HL-60 (cell line): ENCODE measurements around the gene CLRN3.

ENCODE experiments used
- CTCF ChIP-seq: IDR thresholded peaks from one replicate; pipeline ENCODE4 v1.5.1; 2011; ENCODE audit warnings: low read length, control low read depth, inconsistent platforms; ENCODE audit not compliant: insufficient read depth
- GABPA ChIP-seq: IDR thresholded peaks from 2 replicates; pipeline ENCODE4 v1.6.1; 2012; ENCODE audit warnings: low read depth

GRCh38 chr10:127892743-127893142, at the start of gene CLRN3:
- TF ChIP-seq CTCF (no peak), GABPA (no peak)
